GM23338 (cell line): ENCODE measurements around the gene NEU2. TPM values are rescaled to one million over a fixed set of nuclear protein-coding genes. Genes with fewer than 3 reads are reported as not detected.

Experiments
- ATAC-seq: fragments of 200-7000 bp; cut with Tn5 transposase; 3 replicates; pipeline ENCODE4 v1.9.1; 2020
- DNase-seq: peaks from one replicate; pipeline ENCODE4 v3.0.0-alpha.2; 2015; ENCODE audit warnings: low spot score
- H2AFZ ChIP-seq: fragments of 200-600 bp; sonication (generic); 2 replicates; pipeline ENCODE4 v1.8.0; 2016; ENCODE audit warnings: antibody characterized with exemption, mild to moderate bottlenecking, moderate library complexity
- H3F3A ChIP-seq: fragments of 200-600 bp; sonication (generic); replicated peaks from 2 replicates; pipeline ENCODE4 v1.8.0; 2017; ENCODE audit warnings: antibody characterized with exemption, mixed run types, low read depth
- H3K27ac ChIP-seq: fragments of 200-600 bp; sonication (generic); 2 replicates; pipeline ENCODE4 v1.6.1; 2016; ENCODE audit warnings: low read depth
- H3K27me3 ChIP-seq: fragments of 200-600 bp; sonication (generic); 2 replicates; pipeline ENCODE4 v1.8.0; 2016; ENCODE audit warnings: mild to moderate bottlenecking, mixed run types, moderate library complexity; ENCODE audit not compliant: insufficient read depth
- H3K36me3 ChIP-seq: fragments of 200-600 bp; sonication (generic); 2 replicates; pipeline ENCODE4 v1.8.0; 2016; ENCODE audit warnings: mild to moderate bottlenecking; ENCODE audit not compliant: insufficient read depth
- H3K4me1 ChIP-seq: fragments of 200-600 bp; sonication (generic); 2 replicates; pipeline ENCODE4 v1.8.0; 2016; ENCODE audit warnings: mild to moderate bottlenecking, moderate library complexity; ENCODE audit not compliant: insufficient read depth
- H3K4me2 ChIP-seq: fragments of 200-600 bp; sonication (generic); 2 replicates; pipeline ENCODE4 v1.7.1; 2017; ENCODE audit warnings: mixed run types
- H3K4me3 ChIP-seq: fragments of 200-600 bp; sonication (generic); 2 replicates; pipeline ENCODE4 v1.6.1; 2016; ENCODE audit warnings: mixed run types
- H3K79me2 ChIP-seq: fragments of 200-600 bp; sonication (generic); replicated peaks from 2 replicates; pipeline ENCODE4 v1.8.0; 2017; ENCODE audit warnings: mild to moderate bottlenecking; ENCODE audit not compliant: insufficient read depth
- H3K9me2 ChIP-seq: fragments of 200-600 bp; sonication (generic); 2 replicates; pipeline ENCODE4 v1.8.0; 2017; ENCODE audit not compliant: insufficient read depth
- H4K20me1 ChIP-seq: fragments of 200-600 bp; sonication (generic); replicated peaks from 2 replicates; pipeline ENCODE4 v1.8.0; 2017; ENCODE audit warnings: mild to moderate bottlenecking; ENCODE audit not compliant: insufficient read depth
- H3K27ac Mint-ChIP-seq: 2 replicates; pipeline ENCODE4 v1.8.0; 2020; ENCODE audit warnings: inconsistent platforms, mild to moderate bottlenecking, moderate library complexity, mixed read lengths
- H3K27me3 Mint-ChIP-seq: 3 replicates; pipeline ENCODE4 v1.8.0; 2022; ENCODE audit warnings: low read depth, mild to moderate bottlenecking, moderate library complexity, mixed read lengths, inconsistent platforms; ENCODE audit not compliant: insufficient read depth, poor library complexity
- H3K36me3 Mint-ChIP-seq: 3 replicates; pipeline ENCODE4 v1.8.0; 2021; ENCODE audit warnings: low read depth, mild to moderate bottlenecking, inconsistent platforms, moderate library complexity, mixed read lengths
- H3K4me1 Mint-ChIP-seq: 3 replicates; pipeline ENCODE4 v1.8.0; 2020; ENCODE audit warnings: mild to moderate bottlenecking, inconsistent platforms, mixed read lengths
- H3K4me3 Mint-ChIP-seq: 3 replicates; pipeline ENCODE4 v1.8.0; 2021; ENCODE audit warnings: moderate library complexity, mild to moderate bottlenecking, inconsistent platforms, mixed read lengths
- H3K9me3 Mint-ChIP-seq: 3 replicates; pipeline ENCODE4 v1.8.0; 2020; ENCODE audit warnings: moderate library complexity, mild to moderate bottlenecking, inconsistent platforms, mixed read lengths
- ETS1 ChIP-seq: IDR thresholded peaks from 2 replicates; pipeline ENCODE4 v1.6.1; 2016; ENCODE audit warnings: antibody characterized with exemption
- EZH2 ChIP-seq: fragments of 200-600 bp; sonication (generic); IDR thresholded peaks from one replicate; pipeline ENCODE4 v1.8.0; 2017; ENCODE audit warnings: antibody characterized with exemption, mild to moderate bottlenecking, low read depth; ENCODE audit not compliant: unreplicated experiment
- JUNB ChIP-seq: IDR thresholded peaks from one replicate; pipeline ENCODE4 v1.6.1; 2016; ENCODE audit warnings: antibody characterized with exemption; ENCODE audit not compliant: unreplicated experiment
- NANOG ChIP-seq: IDR thresholded peaks from 2 replicates; pipeline ENCODE4 v1.6.1; 2016; ENCODE audit warnings: antibody characterized with exemption, borderline replicate concordance
- REST ChIP-seq: IDR thresholded peaks from one replicate; pipeline ENCODE4 v1.6.1; 2018; ENCODE audit warnings: antibody characterized with exemption; ENCODE audit not compliant: unreplicated experiment
- STAT1 ChIP-seq: IDR thresholded peaks from one replicate; pipeline ENCODE4 v1.6.1; 2016; ENCODE audit warnings: antibody characterized with exemption; ENCODE audit not compliant: unreplicated experiment
- ZNF114 ChIP-seq: fragments of 250-450 bp; sonication (Bioruptor Pico); IDR thresholded peaks from 2 replicates; pipeline ENCODE4 v1.5.0; 2020; ENCODE audit warnings: mild to moderate bottlenecking, moderate library complexity
- ZNF331 ChIP-seq: fragments of 250-450 bp; sonication (Bioruptor Pico); IDR thresholded peaks from 2 replicates; pipeline ENCODE4 v1.5.0; 2020; ENCODE audit warnings: low read depth, mild to moderate bottlenecking, moderate library complexity
- ZNF462 ChIP-seq: fragments of 250-450 bp; sonication (Bioruptor Pico); IDR thresholded peaks from 2 replicates; pipeline ENCODE4 v1.5.0; 2020; ENCODE audit warnings: mild to moderate bottlenecking, moderate library complexity
- polyA plus RNA-seq: library from polyadenylated mRNA; unstranded; fragments of >200 nt; fragmentation: Nextera tagmentation; extraction: Ambion mirVana; gene quantifications from 2 replicates; pipeline ENCODE4 v1.2.1, GENCODE V29; 2016
- total RNA-seq: library from RNA; depleted of rRNA; stranded (reverse); fragments of >200 nt; shearing (Covaris generic); gene quantifications from 2 replicates; pipeline ENCODE4 v1.2.3, GENCODE V29; 2014

The NEU2 gene
- total and polyA plus RNA-seq, 2 experiments from 2014 or later, result not detected

DNA sequence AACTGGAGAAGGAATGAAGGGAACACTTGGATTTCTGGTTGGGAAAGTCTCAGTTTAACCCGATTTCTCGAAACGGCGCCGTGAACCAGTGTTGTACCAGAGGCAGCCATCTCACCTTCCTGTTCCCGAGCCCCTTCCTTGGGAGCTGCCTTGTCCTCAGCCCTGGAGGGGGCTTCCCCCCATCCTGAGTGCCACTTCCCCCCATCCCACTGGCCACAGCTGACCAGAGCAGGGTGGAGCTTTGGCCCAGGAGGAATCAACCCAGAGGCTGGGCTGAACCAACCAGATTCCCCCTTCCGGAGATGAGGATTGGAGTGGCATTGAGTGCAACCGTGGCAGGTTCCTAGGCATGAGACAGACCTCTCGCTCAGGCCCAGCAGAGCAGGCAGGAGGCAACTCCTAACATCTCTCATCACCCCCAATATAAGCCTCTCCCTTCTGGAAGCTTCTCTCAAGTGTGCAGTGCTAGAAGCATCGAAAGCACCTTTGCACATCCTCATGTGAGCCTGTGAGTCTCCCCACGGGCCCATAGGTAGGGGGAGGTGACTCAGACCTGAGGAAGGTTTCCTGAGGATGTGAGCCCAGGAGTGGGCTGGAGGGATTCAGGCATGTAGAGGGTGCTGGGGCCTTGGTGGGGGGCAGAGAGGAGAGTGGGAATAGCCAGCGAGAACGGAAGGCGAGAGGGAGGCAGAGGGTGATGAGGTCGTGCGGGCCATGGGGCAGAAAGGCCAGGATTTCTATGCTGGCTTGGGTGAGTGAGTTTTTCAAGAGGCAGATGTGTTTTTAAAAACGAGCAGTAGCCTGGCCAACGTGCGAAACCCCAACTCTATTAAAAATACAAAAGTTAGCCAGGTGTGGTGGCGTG lies 31.4 kb upstream of the NEU2 start (continued):
- no peak for TF ChIP-seq ZNF462 (CRISPR knock-in tag)
- TF ChIP-seq STAT1, result no peak
- no peak for TF ChIP-seq ZNF114 (CRISPR knock-in tag)
- TF ChIP-seq EZH2, result no peak
- TF ChIP-seq JUNB, result no peak

DNA sequence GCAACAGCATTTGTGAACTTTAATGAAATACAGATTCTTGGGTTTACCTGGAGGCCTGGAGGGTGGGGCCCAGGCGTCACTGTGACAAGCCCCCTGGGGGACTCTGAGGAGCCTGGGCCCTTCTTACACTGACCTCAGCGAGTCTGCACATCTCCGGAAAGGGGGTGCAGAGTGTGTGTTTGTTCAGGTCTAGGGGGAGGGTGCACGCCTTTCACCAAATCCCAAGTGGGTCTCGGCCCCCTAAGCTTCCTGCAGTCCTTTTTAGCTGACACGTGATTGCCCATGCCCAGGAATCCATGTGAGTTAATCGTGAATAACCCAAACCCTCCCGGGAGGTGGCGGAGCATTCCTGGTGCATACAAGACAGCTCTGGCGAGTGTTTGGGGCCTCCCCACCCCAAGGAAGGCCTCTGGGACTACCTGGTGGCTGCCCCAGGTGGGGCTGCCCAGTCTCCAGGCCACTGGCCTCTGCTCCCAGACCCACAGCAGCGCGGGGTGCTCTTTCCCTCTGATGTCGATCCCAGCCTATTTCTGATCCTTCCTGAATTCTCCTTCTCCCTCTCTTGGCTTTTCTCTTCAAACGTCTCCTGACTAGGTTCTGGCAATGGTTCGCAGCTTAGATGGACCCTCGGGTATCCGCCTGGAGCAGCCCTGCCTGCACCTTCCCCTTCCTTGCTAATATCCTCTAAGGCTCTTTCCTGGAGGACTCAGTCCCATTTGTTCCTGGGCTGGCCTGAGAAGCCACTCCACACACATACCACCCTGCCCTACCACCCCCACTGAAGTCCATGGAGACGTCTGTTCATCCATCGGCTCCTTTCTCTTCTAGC lies 29.4 kb upstream of the NEU2 start:
- Mint-ChIP-seq H3K4me1 (peaks cover 2% of the 10 kb centered on the region; the same call in 1 of the 3 replicates), H3K9me3 (no peaks in the 10 kb centered on the region), H3K27me3 (peaks cover 13% of the 10 kb centered on the region), H3K4me3 (no peak overlapping the region), H3K36me3 (no peaks in the 10 kb centered on the region), H3K27ac (no peak overlapping the region)
- Histone ChIP-seq H3K4me1 (no peaks in the 10 kb centered on the region), H3K27ac (no peak overlapping the region), H2AFZ (peak overlapping the region; percentile 38; the same call in 1 of the 2 replicates), H3K4me2 (no peak overlapping the region), H3K79me2 (no peaks in the 10 kb centered on the region), H4K20me1 (no peaks in the 10 kb centered on the region), H3K4me3 (no peak overlapping the region), H3F3A (no peaks in the 10 kb centered on the region), H3K27me3 (no peaks in the 10 kb centered on the region), H3K9me2 (no peaks in the 10 kb centered on the region), H3K36me3 (no peaks in the 10 kb centered on the region)
- ATAC-seq (no peak), DNase-seq (no peak)
- TF ChIP-seq STAT1 (no peak), NANOG (no peak), EZH2 (no peak), ETS1 (no peak), JUNB (no peak), REST (no peak), ZNF331 (CRISPR knock-in tag) (no peak)
